Measurements from ENCODE around the gene HLA-DRA.

DNA sequence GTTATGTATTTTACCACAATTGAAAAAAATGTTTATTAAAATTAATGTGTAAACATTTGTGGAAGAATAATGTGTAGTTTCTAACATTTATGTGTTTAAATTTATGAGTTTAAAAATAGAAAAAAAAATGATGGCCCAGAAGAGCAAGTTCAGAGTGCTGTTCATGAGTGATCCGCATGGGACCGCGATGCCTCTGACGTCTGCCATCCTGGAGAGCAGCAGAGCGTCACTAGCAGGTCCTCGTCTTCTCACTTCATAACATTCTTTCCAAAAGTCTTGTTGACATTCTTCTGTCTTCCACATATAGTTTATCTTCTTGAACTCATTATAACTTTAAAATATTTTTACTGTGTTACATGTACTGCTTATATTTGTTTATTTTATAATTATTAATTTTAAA lies 48.2 kb upstream of the HLA-DRA start:
- TF ChIP-seq, protein P1, sequence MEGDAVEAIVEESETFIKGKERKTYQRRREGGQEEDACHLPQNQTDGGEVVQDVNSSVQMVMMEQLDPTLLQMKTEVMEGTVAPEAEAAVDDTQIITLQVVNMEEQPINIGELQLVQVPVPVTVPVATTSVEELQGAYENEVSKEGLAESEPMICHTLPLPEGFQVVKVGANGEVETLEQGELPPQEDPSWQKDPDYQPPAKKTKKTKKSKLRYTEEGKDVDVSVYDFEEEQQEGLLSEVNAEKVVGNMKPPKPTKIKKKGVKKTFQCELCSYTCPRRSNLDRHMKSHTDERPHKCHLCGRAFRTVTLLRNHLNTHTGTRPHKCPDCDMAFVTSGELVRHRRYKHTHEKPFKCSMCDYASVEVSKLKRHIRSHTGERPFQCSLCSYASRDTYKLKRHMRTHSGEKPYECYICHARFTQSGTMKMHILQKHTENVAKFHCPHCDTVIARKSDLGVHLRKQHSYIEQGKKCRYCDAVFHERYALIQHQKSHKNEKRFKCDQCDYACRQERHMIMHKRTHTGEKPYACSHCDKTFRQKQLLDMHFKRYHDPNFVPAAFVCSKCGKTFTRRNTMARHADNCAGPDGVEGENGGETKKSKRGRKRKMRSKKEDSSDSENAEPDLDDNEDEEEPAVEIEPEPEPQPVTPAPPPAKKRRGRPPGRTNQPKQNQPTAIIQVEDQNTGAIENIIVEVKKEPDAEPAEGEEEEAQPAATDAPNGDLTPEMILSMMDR (IDR thresholded peaks at IDR 0.05) = no peak
- TF ChIP-seq POLR2AphosphoS5 (IDR thresholded peaks at IDR 0.05) (no peak), POLR2A (IDR thresholded peaks at IDR 0.05; ENCODE audit: low read depth) (no peak)

Measured in esophagus muscularis mucosa (tissue), 3 donors.